ENCODE data around the gene PLEK. TPM values are rescaled to one million over a fixed set of nuclear protein-coding genes. Genes with fewer than 3 reads are reported as not detected.

The PLEK gene
- total and polyA plus RNA-seq, 9 of the 15 experiments (the other 6 are each of a cell fraction or from before 2014, with no cell fraction given): 0.14 to 1.2 (median 0.36) TPM

GRCh38 chr2:68441179-68441993 lies 76.3 kb downstream of the PLEK start (continued):
- TF ChIP-seq, protein P1, sequence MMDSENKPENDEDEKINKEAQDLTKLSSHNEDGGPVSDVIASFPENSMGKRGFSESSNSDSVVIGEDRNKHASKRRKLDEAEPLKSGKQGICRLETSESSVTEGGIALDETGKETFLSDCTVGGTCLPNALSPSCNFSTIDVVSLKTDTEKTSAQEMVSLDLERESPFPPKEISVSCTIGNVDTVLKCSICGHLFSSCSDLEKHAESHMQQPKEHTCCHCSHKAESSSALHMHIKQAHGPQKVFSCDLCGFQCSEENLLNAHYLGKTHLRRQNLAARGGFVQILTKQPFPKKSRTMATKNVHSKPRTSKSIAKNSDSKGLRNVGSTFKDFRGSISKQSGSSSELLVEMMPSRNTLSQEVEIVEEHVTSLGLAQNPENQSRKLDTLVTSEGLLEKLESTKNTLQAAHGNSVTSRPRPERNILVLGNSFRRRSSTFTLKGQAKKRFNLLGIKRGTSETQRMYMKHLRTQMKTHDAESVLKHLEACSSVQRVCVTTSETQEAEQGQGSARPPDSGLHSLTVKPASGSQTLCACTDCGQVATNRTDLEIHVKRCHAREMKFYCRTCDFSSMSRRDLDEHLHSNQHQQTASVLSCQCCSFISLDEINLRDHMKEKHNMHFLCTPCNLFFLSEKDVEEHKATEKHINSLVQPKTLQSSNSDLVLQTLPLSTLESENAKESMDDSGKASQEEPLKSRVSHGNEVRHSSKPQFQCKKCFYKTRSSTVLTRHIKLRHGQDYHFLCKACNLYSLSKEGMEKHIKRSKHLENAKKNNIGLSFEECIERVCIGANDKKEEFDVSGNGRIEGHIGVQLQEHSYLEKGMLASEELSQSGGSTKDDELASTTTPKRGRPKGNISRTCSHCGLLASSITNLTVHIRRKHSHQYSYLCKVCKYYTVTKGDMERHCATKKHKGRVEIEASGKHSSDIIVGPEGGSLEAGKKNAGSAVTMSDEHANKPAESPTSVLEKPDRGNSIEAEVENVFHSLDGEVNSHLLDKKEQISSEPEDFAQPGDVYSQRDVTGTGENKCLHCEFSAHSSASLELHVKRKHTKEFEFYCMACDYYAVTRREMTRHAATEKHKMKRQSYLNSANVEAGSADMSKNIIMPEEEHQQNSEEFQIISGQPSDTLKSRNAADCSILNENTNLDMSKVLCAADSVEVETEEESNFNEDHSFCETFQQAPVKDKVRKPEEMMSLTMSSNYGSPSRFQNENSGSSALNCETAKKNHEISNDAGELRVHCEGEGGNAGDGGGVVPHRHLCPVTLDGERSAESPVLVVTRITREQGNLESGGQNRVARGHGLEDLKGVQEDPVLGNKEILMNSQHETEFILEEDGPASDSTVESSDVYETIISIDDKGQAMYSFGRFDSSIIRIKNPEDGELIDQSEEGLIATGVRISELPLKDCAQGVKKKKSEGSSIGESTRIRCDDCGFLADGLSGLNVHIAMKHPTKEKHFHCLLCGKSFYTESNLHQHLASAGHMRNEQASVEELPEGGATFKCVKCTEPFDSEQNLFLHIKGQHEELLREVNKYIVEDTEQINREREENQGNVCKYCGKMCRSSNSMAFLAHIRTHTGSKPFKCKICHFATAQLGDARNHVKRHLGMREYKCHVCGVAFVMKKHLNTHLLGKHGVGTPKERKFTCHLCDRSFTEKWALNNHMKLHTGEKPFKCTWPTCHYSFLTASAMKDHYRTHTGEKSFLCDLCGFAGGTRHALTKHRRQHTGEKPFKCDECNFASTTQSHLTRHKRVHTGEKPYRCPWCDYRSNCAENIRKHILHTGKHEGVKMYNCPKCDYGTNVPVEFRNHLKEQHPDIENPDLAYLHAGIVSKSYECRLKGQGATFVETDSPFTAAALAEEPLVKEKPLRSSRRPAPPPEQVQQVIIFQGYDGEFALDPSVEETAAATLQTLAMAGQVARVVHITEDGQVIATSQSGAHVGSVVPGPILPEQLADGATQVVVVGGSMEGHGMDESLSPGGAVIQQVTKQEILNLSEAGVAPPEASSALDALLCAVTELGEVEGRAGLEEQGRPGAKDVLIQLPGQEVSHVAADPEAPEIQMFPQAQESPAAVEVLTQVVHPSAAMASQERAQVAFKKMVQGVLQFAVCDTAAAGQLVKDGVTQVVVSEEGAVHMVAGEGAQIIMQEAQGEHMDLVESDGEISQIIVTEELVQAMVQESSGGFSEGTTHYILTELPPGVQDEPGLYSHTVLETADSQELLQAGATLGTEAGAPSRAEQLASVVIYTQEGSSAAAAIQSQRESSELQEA (IDR thresholded peaks at IDR 0.05; ENCODE audit: low read depth): no peak
- TF ChIP-seq ASH1L (IDR thresholded peaks at IDR 0.05; ENCODE audit: borderline replicate concordance, low read depth, partially characterized antibody): no peak
- TF ChIP-seq ZBTB43 (CRISPR knock-in tag; IDR thresholded peaks at IDR 0.05): no peak
- TF ChIP-seq, protein P2, sequence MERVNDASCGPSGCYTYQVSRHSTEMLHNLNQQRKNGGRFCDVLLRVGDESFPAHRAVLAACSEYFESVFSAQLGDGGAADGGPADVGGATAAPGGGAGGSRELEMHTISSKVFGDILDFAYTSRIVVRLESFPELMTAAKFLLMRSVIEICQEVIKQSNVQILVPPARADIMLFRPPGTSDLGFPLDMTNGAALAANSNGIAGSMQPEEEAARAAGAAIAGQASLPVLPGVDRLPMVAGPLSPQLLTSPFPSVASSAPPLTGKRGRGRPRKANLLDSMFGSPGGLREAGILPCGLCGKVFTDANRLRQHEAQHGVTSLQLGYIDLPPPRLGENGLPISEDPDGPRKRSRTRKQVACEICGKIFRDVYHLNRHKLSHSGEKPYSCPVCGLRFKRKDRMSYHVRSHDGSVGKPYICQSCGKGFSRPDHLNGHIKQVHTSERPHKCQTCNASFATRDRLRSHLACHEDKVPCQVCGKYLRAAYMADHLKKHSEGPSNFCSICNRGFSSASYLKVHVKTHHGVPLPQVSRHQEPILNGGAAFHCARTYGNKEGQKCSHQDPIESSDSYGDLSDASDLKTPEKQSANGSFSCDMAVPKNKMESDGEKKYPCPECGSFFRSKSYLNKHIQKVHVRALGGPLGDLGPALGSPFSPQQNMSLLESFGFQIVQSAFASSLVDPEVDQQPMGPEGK (CRISPR knock-in tag; IDR thresholded peaks at IDR 0.05; ENCODE audit: borderline replicate concordance): no peak
- TF ChIP-seq GMEB1 (CRISPR knock-in tag; IDR thresholded peaks at IDR 0.05): no peak
- no peak for TF ChIP-seq HNRNPH1 (optimal IDR thresholded peaks at IDR 0.05; ENCODE audit: low read depth, low read length)
- no peak for TF ChIP-seq ELF4 (CRISPR knock-in tag; IDR thresholded peaks at IDR 0.05)
- peak; percentile 69; the same call in 1 of the 2 replicates for TF ChIP-seq FOXJ2 (tag; IDR thresholded peaks at IDR 0.05)
- TF ChIP-seq ESRRB (CRISPR knock-in tag; IDR thresholded peaks at IDR 0.05; ENCODE audit: borderline replicate concordance): no peak
- TF ChIP-seq HMGXB4 (CRISPR knock-in tag; IDR thresholded peaks at IDR 0.05): no peak
